Measurements from ENCODE around the gene INAFM1.
"Not testable (repeated sequence)": the region's sequence is repeated elsewhere in the genome, so short reads cannot be mapped to it uniquely, and the experiment has no call there.

Gene INAFM1

GRCh38 chr19:47241919-47242577, 32.6 kb upstream of the INAFM1 start:
- DNase-seq, result no peak

- DNase-seq, result no peak
Observed at GRCh38 chr19:47243364-47243775, 31.3 kb upstream of the INAFM1 start.

DNA sequence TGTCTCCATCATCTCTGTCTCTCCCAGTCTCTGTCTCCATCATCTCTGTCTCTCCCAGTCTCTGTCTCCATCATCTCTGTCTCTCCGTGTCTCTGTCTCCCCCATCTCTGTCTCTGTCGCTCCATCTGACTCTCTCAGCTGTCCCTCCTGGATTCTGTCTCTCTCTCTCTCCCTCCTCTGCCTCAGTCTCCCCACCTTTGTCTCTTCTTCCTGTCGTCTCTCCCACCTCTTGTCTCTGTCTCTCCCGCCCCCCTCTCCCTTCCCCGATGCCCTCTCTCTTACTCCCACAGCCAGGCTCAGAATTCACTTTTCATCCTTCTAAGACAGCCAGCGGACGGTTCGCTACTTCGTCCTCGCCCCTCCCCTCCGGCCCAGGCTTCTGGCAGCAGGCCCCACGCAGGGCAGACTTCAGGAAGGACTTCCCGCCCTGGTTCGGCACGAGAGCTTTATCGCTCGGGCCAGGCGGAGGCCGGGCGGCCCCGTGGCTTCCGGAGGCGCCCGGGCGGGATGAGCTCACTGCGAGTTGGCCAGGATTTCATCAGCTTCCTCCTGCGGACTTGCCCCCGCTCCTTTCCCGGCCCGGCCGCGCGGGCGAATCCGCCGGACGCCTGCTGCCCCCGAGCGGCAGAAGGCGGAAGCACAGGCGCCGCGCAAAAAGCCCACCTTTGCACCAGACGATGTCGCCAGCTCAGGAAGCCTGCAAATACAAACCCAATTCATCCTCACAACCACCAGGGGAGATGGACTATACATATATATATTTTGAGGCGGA, 30.7 kb upstream of the INAFM1 start:
- DNase-seq, result peak; percentile 89

GRCh38 chr19:47247308-47247990, 27.2 kb upstream of the INAFM1 start:
- peak; percentile 84 for DNase-seq

DNA sequence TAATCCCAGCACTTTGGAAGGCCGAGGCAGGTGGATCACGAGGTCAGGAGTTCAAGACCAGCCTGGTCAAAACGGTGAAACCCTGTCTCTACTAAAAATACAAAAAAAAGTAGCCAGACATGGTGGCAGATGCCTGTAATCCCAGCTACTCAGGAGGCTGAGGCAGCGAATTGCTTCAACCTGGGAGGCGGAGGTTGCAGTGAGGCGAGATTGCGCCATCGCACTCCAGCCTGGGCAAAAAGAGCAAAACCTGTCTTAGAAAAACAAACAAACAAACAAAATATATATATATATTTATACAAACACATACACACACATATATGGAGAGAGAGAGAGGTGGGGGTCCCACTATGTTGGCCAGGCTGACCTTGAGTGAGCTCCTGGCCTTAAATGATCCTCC, 21.7 kb upstream of the INAFM1 start:
- not testable (repeated sequence) for DNase-seq

- no peak for DNase-seq
Observed at GRCh38 chr19:47253467-47253881, 21.2 kb upstream of the INAFM1 start.

DNA sequence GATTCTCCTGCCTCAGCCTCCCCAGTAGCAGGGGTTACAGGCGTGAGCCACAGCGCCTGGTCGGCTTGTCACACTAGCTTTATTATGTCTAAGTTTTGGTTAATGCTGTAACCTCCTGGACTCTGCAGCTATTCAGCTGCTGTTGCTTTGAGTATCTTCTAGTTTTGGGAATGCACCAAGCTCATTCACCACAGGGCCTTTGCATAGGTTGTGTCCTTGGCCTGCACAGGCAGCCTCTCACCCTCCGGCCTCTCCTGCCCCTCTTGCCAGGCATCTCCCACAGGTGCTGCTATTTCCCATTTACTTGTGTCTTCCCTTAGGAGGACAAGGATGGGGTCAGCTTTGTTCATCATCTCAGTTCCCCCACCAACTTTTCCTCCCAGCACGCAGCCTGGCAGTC, 20.7 kb upstream of the INAFM1 start:
- DNase-seq, result no peak

- peak; percentile 94 for DNase-seq
Observed at GRCh38 chr19:47255879-47256692, 18.6 kb upstream of the INAFM1 start, which contains the start of gene CCDC9. CCDC9 (plus strand) TSS chr19:47256525; CDS start chr19:47258401, 1,876 bp downstream.

DNA sequence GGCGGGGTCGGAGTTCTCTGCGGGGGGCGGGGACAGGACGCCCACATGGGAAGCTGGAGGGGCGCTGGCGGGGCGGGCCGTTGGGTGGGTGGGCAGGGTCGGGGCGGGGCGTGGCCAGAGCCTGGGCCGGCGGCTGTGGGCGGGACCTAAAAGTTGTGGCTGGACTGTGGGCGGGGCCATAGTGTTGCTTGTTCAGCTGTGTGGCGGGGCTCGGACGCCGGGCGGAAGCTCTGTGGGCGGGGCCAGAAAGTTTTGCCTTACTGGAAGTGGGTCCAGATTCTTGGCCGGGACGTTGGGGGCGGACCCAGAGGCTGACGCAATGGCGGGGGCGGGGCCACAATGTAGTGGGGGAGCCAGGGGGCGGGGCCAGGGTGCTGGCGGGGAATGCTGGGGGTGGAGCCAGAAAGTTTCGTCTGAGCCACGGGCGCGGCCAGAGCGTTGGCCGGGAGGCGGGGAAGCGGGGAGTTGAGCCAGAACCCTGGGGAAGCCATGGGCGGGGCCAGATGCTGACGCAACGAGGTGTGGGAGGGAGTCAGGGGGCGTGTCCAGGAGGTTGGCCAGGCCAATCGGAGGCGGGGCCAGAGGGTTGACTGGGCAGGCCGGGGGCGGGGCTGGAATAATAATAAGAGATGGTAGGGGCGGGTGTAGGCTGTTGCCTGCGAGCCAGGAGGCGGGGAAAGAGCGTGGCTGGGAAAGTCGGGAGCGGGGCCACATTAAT, 17.8 kb upstream of the INAFM1 start:
- DNase-seq, result peak; percentile 99

DNA sequence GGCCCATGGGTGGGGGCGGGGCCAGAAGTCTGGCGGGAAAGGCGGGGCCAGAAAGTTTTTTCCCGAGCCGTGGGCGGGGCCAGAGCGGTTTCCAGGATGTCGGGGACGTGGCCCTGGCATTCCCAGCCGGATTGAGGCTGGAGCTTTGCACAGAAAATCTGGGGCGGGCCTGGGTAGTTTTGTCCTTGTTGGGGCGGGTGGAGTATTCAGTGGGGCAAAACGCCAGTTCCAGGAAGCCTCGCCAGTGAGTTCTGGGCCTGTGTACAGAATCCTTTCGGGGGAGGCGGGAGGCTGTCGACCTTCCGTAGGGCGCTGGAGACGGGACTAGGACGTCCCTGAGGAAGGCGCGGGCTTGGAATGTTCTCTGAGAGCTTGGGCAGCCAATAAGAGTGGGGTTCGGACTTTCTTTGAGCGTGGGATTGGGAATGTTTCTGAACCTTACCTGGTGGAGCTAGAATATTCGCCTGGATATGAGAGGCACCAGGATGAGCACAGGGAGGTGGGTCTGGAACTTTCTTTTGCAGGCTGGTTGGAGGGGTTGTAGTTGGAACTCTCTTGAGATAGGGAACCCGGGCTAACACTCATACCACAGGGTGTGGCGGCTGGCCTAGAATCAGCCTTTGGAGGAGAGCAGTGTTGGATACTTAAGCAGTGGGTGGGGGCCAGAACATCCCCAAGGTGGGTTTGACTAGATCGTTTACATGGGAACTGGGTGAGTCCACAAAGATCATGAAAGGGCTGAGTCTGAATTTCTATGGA, 17.1 kb upstream of the INAFM1 start:
- DNase-seq, result no peak

DNA sequence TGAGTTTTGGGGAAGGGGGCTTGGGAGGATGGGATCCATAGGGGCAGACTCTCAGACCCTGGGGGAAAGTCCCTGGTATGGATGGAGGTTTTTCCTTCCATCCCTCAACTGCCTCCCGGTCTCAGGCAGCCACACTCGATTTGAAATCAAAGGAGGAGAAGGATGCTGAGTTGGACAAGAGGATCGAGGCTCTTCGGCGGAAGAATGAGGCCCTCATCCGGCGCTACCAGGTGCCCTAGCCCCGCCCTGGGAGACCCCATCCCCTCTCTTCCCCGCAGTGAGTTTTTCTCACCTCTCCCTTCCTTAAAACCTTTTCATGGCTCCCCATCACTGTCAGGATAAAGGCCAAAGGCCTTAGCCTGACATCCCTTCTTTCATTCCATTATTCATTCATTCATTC, 16.3 kb upstream of the INAFM1 start:
- no peak for DNase-seq

- DNase-seq, result no peak
Observed at GRCh38 chr19:47258895-47259555, 15.7 kb upstream of the INAFM1 start.

DNA sequence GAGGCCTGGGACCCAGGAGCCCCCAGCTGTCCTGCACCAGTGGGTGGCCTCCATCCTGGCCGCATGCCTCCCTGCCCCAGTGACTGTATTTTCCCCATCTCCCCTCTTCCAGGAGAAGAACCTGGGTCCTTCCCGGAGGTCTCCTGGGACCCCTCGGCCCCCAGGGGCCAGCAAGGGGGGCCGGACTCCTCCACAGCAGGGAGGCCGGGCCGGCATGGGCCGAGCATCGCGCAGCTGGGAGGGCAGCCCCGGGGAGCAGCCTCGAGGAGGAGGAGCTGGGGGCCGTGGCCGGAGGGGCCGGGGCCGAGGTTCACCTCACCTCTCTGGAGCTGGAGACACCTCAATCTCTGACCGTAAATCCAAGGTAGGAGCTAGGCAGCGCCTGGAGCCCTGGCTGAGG, 14.2 kb upstream of the INAFM1 start:
- DNase-seq, result no peak

GRCh38 chr19:47261946-47262793, 12.5 kb upstream of the INAFM1 start:
- DNase-seq, result not testable (repeated sequence)

DNA sequence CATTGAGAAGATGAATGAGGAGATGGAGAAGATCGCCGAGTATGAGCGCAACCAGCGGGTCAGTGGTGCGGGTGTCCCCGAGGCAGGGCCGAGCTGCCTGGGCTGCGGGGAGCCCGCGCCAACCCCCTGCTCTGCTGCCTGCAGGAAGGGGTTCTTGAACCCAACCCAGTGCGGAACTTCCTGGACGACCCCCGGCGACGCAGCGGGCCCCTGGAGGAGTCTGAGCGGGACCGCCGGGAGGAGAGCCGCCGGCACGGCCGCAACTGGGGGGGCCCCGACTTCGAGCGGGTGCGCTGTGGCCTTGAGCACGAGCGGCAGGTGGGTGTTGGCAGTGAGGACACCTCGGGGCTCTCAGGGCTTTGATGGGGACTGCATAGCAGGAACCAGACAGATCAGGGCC, 10.1 kb upstream of the INAFM1 start:
- no peak for DNase-seq

DNA sequence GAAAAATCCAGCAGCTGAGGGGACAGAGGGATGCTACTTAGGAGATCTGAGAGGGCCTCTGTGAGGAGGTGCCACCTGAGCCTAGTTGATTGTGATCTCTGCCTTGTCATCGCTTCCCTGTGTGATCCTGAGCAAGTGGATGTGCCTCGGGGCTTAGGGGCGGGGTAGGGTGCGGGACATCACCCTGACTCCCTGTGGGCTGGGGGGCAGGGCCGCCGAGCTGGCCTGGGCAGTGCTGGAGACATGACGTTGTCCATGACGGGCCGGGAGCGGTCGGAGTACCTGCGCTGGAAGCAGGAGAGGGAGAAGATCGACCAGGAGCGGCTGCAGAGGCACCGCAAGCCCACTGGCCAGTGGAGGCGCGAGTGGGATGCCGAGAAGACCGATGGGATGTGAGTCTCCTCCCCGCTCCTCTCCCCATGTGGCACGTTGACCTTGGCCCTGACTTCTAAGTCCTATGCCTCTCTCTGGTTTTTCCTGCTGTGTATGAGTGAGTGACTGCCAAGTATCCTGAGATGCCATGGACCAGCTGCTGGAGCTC, 8.2 kb upstream of the INAFM1 start:
- no peak for DNase-seq

- DNase-seq, result no peak
Observed at GRCh38 chr19:47267350-47267759, 7.3 kb upstream of the INAFM1 start.

GRCh38 chr19:47268028-47268427, 6.7 kb upstream of the INAFM1 start:
- DNase-seq, result no peak

DNA sequence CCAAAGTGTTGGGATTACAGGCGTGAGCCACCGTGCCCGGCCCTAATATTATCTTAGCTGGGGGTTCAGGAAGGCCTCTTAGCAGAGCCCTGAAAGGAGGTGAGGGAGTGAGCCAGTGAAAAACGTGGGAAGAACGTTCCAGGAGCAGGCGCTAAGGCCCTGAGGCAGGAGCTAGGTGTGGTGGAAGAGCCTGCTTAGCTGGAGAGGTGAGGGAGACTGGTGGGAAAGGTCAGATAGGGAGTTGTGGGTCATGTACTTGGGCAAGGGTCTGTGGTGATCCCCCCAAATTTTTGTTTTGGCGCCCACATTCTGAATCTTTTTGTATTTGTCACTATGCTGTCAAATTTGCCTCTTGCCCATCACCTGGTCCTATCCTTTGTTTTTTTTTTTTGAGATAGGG, 5.1 kb upstream of the INAFM1 start:
- DNase-seq, result no peak

DNA sequence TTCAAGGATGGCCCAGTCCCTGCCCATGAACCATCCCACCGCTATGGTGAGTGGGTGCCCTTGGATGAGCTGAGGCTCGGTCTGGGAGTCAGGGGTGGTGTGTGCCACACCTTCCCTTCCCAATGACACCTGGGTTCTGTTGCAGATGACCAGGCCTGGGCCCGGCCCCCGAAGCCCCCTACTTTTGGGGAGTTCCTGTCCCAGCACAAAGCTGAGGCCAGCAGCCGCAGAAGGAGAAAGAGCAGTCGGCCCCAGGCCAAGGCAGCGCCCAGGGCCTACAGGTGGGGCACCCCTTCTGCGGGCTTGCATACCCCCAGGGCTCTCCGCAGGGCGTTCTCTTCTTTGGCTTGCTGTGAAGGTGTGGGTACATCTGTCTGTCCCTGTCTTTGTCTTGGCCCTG, 4.3 kb upstream of the INAFM1 start:
- DNase-seq, result no peak
